ENCODE data around the gene SSBP2. TPM values are rescaled to one million over a fixed set of nuclear protein-coding genes. Genes with fewer than 3 reads are reported as not detected.

Gene SSBP2
- total RNA-seq, 1 donor from 2014 or later = 85.8 TPM

DNA sequence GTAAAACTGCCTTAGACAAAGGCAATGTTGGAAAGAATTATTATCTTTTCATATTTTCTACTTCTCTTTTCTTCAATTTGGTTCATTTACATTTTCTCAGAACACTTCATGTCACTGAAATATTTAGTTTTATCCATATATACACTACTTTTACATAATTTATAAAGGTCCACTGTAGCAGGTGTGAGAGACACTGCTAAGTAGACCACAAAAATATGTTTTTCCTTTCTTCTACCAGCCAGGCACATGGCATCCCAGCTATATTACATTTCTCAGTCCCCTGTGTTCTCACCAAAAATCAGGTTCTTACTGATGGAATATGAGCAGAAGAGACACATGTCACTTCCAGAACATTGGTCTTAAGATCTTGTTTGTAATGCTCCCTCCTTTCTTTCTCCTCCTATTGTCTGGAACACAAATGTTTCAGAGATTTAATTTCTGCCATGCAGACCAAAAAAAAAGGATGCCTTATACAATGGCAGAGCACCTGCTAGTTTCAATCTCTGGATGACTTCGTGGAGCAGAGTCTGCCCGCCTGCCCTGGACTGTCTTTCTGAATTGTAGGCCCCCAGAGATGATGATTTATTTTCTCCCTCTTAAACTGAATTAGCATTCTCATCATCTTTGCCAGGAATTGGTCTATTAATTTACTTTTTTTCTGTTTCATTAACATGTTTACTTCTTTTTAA is 231.5 kb downstream of the SSBP2 start:
- H3K36me3 Mint-ChIP-seq = no peaks in the 10 kb centered on the region
- no peaks in the 10 kb centered on the region for H3K9me3 Mint-ChIP-seq
- no peak overlapping the region for H3K27ac Mint-ChIP-seq

DNA sequence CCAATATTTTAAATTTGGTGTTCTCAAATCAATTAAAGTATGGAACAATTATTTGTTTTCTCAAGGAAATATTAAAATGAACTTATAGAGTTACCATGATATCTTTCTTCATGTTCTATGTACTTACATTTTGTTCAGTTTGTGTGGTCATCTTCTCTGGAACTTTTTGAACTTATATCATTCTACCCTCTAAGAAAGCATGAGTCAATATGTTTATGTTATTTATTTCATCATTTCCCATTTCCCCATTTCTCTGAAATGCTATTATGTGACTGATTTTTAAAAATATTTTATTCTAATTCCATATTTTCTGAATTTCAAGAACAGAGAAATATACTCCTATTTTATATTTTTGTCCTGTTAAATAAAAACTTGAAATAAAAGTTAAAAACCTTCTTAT is 233.4 kb downstream of the SSBP2 start:
- Mint-ChIP-seq H3K36me3 (no peaks in the 10 kb centered on the region), H3K27ac (no peak overlapping the region), H3K9me3 (no peaks in the 10 kb centered on the region), H3K4me3 (no peak overlapping the region), H3K4me1 (no peaks in the 10 kb centered on the region), H3K27me3 (ENCODE audit: low read depth) (no peaks in the 10 kb centered on the region)
- TF ChIP-seq, protein P1, sequence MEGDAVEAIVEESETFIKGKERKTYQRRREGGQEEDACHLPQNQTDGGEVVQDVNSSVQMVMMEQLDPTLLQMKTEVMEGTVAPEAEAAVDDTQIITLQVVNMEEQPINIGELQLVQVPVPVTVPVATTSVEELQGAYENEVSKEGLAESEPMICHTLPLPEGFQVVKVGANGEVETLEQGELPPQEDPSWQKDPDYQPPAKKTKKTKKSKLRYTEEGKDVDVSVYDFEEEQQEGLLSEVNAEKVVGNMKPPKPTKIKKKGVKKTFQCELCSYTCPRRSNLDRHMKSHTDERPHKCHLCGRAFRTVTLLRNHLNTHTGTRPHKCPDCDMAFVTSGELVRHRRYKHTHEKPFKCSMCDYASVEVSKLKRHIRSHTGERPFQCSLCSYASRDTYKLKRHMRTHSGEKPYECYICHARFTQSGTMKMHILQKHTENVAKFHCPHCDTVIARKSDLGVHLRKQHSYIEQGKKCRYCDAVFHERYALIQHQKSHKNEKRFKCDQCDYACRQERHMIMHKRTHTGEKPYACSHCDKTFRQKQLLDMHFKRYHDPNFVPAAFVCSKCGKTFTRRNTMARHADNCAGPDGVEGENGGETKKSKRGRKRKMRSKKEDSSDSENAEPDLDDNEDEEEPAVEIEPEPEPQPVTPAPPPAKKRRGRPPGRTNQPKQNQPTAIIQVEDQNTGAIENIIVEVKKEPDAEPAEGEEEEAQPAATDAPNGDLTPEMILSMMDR (IDR thresholded peaks at IDR 0.05; ENCODE audit: unreplicated experiment) = no peak
- no peak for DNase-seq (ENCODE audit: low spot score in 2 of 2, unreplicated experiment in 2 of 2)

More for the DNA sequence above, 231.5 kb downstream of the SSBP2 start:
- TF ChIP-seq, protein P1 (IDR thresholded peaks at IDR 0.05; ENCODE audit: unreplicated experiment) = no peak
- Mint-ChIP-seq H3K27me3 (ENCODE audit: low read depth) (no peaks in the 10 kb centered on the region), H3K4me1 (no peaks in the 10 kb centered on the region), H3K4me3 (no peak overlapping the region)
- no peak for DNase-seq (ENCODE audit: low spot score in 2 of 2, unreplicated experiment in 2 of 2)

DNA sequence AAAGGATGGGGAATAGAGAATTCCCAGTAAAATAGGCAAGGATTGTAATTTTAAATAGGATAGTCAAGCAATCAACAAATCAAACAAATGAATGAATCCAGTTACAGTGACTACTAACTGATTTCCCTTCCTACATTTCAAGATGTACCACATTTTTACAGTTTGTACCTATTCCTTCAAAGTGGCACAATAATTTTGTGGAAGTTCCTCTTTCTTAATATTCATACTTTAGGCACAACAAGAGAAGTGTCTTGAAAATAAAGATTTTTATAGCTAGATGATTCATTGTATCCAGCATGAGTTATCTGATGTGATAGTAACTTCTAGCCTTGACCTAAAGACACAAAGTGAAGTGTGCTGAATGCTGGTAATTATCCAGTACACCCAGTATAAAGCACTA is 234.8 kb downstream of the SSBP2 start:
- Mint-ChIP-seq H3K4me3 (no peak overlapping the region), H3K27me3 (ENCODE audit: low read depth) (no peaks in the 10 kb centered on the region), H3K27ac (no peak overlapping the region), H3K9me3 (no peaks in the 10 kb centered on the region), H3K4me1 (no peaks in the 10 kb centered on the region), H3K36me3 (peaks cover 1% of the 10 kb centered on the region)
- TF ChIP-seq, protein P1 (IDR thresholded peaks at IDR 0.05; ENCODE audit: unreplicated experiment) = no peak
- DNase-seq (ENCODE audit: low spot score in 2 of 2, unreplicated experiment in 2 of 2) = no peak

DNA sequence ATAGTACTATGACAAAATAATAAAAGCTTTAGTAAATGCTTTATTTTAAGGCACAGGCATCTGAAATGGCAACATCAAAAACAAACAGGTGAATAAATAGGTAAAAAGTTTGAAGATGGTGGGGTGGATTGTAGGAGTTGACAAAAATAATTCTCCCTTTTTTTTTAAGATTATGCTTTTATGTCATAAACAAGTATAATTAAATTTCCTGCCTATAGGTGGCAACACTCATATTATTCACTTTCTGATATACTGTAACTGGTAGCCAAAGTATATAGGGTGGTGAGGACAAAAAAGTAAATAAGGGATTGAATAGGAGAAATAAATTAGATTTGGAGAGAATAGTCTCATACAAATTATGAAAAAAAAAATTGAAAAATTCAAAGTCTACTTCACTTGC is 236.9 kb downstream of the SSBP2 start:
- Mint-ChIP-seq H3K36me3 (peaks cover 6% of the 10 kb centered on the region), H3K4me1 (no peaks in the 10 kb centered on the region)
- TF ChIP-seq, protein P1 (IDR thresholded peaks at IDR 0.05; ENCODE audit: unreplicated experiment) = peak; percentile 28

DNA sequence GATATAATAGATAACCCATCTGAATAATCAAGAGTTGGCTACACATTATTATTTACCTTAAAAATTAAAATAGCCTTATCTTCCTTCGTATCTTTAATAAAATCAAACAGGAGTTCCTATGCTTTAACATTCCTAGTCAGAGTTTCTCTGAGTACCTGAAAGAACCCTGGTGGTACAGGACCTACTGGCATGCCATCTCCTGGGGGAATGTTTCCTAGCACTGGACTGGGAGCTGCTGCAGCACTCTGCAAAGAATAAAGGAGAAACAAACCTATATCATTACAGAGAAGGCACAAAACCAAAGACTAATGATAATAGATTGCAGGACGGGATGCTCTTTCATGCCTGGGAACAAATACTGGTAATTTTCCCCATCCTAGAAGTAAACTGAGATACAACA is 237.4 kb downstream of the SSBP2 start:
- H3K9me3 Mint-ChIP-seq = no peaks in the 10 kb centered on the region
- H3K27ac Mint-ChIP-seq = no peak overlapping the region
- H3K36me3 Mint-ChIP-seq = peaks cover 6% of the 10 kb centered on the region
- H3K4me1 Mint-ChIP-seq = peaks cover 1% of the 10 kb centered on the region
- TF ChIP-seq, protein P1 (IDR thresholded peaks at IDR 0.05; ENCODE audit: unreplicated experiment) = no peak
- DNase-seq (ENCODE audit: low spot score in 2 of 2, unreplicated experiment in 2 of 2) = no peak
- no peaks in the 10 kb centered on the region for H3K27me3 Mint-ChIP-seq (ENCODE audit: low read depth)
- no peak overlapping the region for H3K4me3 Mint-ChIP-seq

More for the DNA sequence above, 236.9 kb downstream of the SSBP2 start:
- H3K27ac Mint-ChIP-seq = no peak overlapping the region
- no peaks in the 10 kb centered on the region for H3K27me3 Mint-ChIP-seq (ENCODE audit: low read depth)
- no peaks in the 10 kb centered on the region for H3K9me3 Mint-ChIP-seq
- DNase-seq (ENCODE audit: low spot score in 2 of 2, unreplicated experiment in 2 of 2) = no peak
- H3K4me3 Mint-ChIP-seq = no peak overlapping the region

All from mesothelial cell of epicardium (in vitro differentiated cells).